Neural crest cell (in vitro differentiated cells): ENCODE data around the gene TNFRSF19. TPM values are rescaled to one million over a fixed set of nuclear protein-coding genes. Genes with fewer than 3 reads are reported as not detected.

Source experiments
- DNase-seq: peaks from one replicate; pipeline ENCODE4 v3.0.0; 2021; ENCODE audit warnings: low read depth, mixed read lengths, low spot score
- H3K27ac Mint-ChIP-seq: one replicate; pipeline ENCODE4 v1.8.0; 2021; ENCODE audit warnings: mild to moderate bottlenecking, mixed read lengths; ENCODE audit not compliant: unreplicated experiment
- H3K27me3 Mint-ChIP-seq: 2 replicates; pipeline ENCODE4 v1.8.0; 2021; ENCODE audit warnings: low read depth, mild to moderate bottlenecking, mixed read lengths
- H3K36me3 Mint-ChIP-seq: 2 replicates; pipeline ENCODE4 v1.8.0; 2021; ENCODE audit warnings: low read depth, mild to moderate bottlenecking, mixed read lengths
- H3K4me1 Mint-ChIP-seq: 2 replicates; pipeline ENCODE4 v1.8.0; 2021; ENCODE audit warnings: mixed read lengths
- H3K4me3 Mint-ChIP-seq: one replicate; pipeline ENCODE4 v1.8.0; 2021; ENCODE audit warnings: mild to moderate bottlenecking, mixed read lengths
- H3K9me3 Mint-ChIP-seq: 2 replicates; pipeline ENCODE4 v1.8.0; 2021; ENCODE audit warnings: mixed read lengths
- total RNA-seq: library from RNA; stranded (reverse); gene quantifications from 2 replicates; pipeline ENCODE4 v1.2.1, GENCODE V29; 2021
- TF ChIP-seq, protein P1 (sequence below): fragments of 200-600 bp; sonication (generic); conservative IDR thresholded peaks from 2 replicates; pipeline ENCODE4 v1.5.0; 2021; ENCODE audit warnings: antibody characterized with exemption, mild to moderate bottlenecking

TNFRSF19 gene
- total RNA-seq, 1 donor from 2014 or later, result 76.1 TPM

DNA sequence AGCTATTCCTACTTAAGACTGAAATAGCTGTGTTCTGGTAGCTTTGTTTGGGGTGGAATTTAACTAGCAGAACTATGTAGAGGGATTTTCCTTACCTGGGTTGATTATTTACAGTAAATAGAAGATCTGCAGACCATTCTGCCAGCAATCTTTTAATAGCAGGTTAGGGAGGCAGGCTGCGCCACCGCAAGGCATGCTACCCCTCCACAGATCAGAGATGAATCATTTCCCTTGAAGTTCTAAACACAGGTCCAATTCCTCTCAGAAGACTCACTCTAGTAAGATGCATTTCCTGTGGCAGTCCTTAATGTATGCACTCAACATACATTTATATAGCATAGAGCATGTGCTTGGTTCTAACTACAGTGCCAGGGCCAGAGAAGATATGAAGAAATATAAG lies 109.0 kb downstream of the TNFRSF19 start:
- no peaks in the 10 kb centered on the region for H3K27me3 Mint-ChIP-seq
- H3K36me3 Mint-ChIP-seq, result peaks cover 17% of the 10 kb centered on the region
- peaks cover 15% of the 10 kb centered on the region for H3K9me3 Mint-ChIP-seq
- no peak overlapping the region for H3K4me3 Mint-ChIP-seq
- TF ChIP-seq, protein P1, sequence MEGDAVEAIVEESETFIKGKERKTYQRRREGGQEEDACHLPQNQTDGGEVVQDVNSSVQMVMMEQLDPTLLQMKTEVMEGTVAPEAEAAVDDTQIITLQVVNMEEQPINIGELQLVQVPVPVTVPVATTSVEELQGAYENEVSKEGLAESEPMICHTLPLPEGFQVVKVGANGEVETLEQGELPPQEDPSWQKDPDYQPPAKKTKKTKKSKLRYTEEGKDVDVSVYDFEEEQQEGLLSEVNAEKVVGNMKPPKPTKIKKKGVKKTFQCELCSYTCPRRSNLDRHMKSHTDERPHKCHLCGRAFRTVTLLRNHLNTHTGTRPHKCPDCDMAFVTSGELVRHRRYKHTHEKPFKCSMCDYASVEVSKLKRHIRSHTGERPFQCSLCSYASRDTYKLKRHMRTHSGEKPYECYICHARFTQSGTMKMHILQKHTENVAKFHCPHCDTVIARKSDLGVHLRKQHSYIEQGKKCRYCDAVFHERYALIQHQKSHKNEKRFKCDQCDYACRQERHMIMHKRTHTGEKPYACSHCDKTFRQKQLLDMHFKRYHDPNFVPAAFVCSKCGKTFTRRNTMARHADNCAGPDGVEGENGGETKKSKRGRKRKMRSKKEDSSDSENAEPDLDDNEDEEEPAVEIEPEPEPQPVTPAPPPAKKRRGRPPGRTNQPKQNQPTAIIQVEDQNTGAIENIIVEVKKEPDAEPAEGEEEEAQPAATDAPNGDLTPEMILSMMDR, result no peak
- H3K27ac Mint-ChIP-seq, result no peak overlapping the region
- DNase-seq, result no peak
- no peaks in the 10 kb centered on the region for H3K4me1 Mint-ChIP-seq

DNA sequence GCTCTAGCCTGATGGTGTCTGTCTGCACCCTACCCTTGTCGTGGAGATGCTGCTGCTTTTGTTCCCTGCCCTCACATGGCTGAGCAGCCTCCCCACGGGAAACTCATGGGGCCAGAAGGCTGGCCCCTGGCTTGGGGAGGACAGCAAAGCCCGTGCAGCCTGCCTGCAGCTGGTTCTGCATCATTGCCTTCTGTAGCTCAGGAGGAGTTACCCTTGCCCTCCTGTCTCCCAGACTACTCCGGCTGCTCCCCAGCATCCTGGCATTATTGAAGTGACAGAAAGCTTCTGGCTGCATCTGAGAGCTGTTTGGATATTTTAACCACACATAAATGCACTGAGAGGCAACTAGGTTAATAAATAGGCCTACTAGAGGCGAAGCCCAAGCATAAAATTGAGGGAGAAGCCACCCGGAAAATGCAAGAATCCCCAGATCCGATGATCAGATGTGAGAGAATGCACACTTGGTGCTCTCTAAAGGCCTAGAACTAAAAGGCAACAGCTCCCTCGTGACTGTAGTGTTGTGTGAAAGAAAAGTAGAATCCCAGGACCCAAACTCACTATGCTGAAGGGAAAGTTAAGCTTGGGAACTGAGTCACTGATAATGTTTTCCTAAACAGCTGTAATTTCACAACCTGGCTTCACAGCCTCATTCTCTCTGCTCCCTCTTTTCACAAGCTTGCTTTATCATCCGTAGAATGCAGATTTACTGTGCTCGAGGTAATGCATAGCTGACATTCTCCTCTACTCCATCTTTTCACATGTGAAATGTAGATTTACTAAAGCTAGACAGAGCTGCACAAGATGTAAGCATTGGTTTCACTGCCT lies 110.8 kb downstream of the TNFRSF19 start:
- no peak for DNase-seq
- Mint-ChIP-seq H3K4me1 (no peaks in the 10 kb centered on the region), H3K27ac (peak overlapping the region; percentile 43), H3K4me3 (no peak overlapping the region), H3K27me3 (no peaks in the 10 kb centered on the region), H3K9me3 (peaks cover 17% of the 10 kb centered on the region), H3K36me3 (peaks cover 18% of the 10 kb centered on the region)
- TF ChIP-seq, protein P1, result no peak

DNA sequence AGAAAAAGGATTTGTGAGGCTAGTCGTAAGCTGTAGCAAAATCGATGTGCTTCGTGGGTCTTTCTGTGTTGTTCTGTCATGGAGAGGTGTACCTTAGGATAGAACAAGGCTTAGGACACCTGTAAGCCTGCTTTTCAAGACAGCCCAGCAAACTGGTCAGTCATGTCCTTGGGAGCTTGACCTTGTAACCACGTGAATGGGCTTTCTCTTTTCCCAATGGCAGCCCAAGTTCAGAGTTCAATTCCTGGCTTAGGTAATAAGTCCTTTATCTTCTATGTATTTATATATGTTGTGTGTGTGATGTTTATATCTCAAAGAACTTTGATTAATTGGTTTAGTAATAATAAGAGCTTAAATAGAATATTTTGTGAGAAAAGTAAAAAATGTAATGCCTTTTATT lies 112.9 kb downstream of the TNFRSF19 start:
- Mint-ChIP-seq H3K4me3 (no peak overlapping the region), H3K4me1 (no peaks in the 10 kb centered on the region), H3K27ac (no peak overlapping the region), H3K27me3 (no peaks in the 10 kb centered on the region), H3K9me3 (peaks cover 14% of the 10 kb centered on the region), H3K36me3 (peaks cover 10% of the 10 kb centered on the region)
- TF ChIP-seq, protein P1, result no peak
- no peak for DNase-seq

DNA sequence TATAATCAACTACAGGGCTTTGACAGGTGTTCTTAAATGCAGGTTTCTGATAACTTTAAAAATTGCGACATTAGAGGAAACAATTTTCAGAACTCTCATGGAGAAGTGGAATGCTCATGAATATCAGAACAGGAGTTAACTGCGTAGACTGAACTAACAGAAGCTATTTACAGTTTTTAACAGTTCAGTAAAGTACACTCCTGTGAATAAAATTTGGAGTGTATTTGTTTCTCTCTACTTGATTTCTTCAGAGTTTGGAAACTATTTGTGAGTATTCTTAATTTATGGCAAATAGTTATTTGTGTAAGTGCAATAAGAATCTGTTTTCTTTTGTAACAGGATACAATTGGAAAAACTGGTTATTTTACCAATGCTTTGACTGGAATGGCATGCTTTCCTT lies 114.4 kb downstream of the TNFRSF19 start:
- no peak overlapping the region for H3K27ac Mint-ChIP-seq
- peaks cover 11% of the 10 kb centered on the region for H3K9me3 Mint-ChIP-seq
- TF ChIP-seq, protein P1, result no peak
- DNase-seq, result no peak
- H3K27me3 Mint-ChIP-seq, result no peaks in the 10 kb centered on the region
- no peaks in the 10 kb centered on the region for H3K4me1 Mint-ChIP-seq
- H3K4me3 Mint-ChIP-seq, result no peak overlapping the region
- H3K36me3 Mint-ChIP-seq, result peaks cover 10% of the 10 kb centered on the region

DNA sequence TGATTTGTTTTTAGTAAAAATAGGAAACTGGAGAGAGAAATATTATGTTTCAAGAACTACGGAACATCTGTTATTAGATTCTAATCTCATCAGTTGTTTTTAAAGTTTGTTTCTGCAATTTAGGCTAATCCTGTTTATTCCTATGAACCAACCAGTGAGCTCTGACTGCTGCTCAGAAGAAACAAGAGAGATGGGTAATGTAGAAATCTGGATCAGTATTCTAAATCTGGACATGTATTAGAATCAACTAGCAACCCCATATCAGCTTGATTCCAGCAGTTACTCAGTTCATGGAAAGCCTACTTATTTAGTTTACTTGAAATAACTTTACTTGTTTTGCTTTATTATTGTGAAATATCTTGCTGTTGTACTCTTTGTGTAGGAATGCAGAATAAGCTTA lies 115.2 kb downstream of the TNFRSF19 start:
- H3K27ac Mint-ChIP-seq, result no peak overlapping the region
- H3K36me3 Mint-ChIP-seq, result peaks cover 10% of the 10 kb centered on the region
- peaks cover 11% of the 10 kb centered on the region for H3K9me3 Mint-ChIP-seq
- H3K27me3 Mint-ChIP-seq, result no peaks in the 10 kb centered on the region
- H3K4me3 Mint-ChIP-seq, result no peak overlapping the region
- TF ChIP-seq, protein P1, result no peak
- no peaks in the 10 kb centered on the region for H3K4me1 Mint-ChIP-seq
- no peak for DNase-seq
